ENCODE data around the gene EPHB3.

Gene EPHB3

GRCh38 chr3:184579513-184579912, 17.9 kb downstream of the EPHB3 start:
- DNase-seq (ENCODE audit: low read depth in 2 of 2): no peak

GRCh38 chr3:184580376-184580775, 18.8 kb downstream of the EPHB3 start:
- no peak for DNase-seq (ENCODE audit: low read depth in 2 of 2)

GRCh38 chr3:184581331-184581855, 19.8 kb downstream of the EPHB3 start:
- no peak for DNase-seq (ENCODE audit: low read depth in 2 of 2)

GRCh38 chr3:184582646-184583577, 21.3 kb downstream of the EPHB3 start:
- no peak for DNase-seq (ENCODE audit: low read depth in 2 of 2)

GRCh38 chr3:184583578-184584451, 22.2 kb downstream of the EPHB3 start:
- DNase-seq (ENCODE audit: low read depth in 2 of 2): no peak

GRCh38 chr3:184584464-184584891, 22.9 kb downstream of the EPHB3 start:
- DNase-seq (ENCODE audit: low read depth in 2 of 2): no peak

GRCh38 chr3:184585545-184585944, 24.0 kb downstream of the EPHB3 start:
- no peak for DNase-seq (ENCODE audit: low read depth in 2 of 2)

- no peak for DNase-seq (ENCODE audit: low read depth in 2 of 2)
Observed at GRCh38 chr3:184586851-184587250, 25.3 kb downstream of the EPHB3 start.

- DNase-seq (ENCODE audit: low read depth in 2 of 2): no peak
Observed at GRCh38 chr3:184588776-184589175, 27.2 kb downstream of the EPHB3 start.

- DNase-seq (ENCODE audit: low read depth in 2 of 2): no peak
Observed at GRCh38 chr3:184590795-184591194, 29.2 kb downstream of the EPHB3 start.

- no peak for DNase-seq (ENCODE audit: low read depth in 2 of 2)
Observed at GRCh38 chr3:184591789-184592188, 30.2 kb downstream of the EPHB3 start.

GRCh38 chr3:184592371-184593219, 31.0 kb downstream of the EPHB3 start:
- DNase-seq (ENCODE audit: low read depth in 2 of 2): no peak

- no peak for DNase-seq (ENCODE audit: low read depth in 2 of 2)
Observed at GRCh38 chr3:184593220-184593927, 31.8 kb downstream of the EPHB3 start.

GRCh38 chr3:184593928-184594303, 32.3 kb downstream of the EPHB3 start:
- DNase-seq (ENCODE audit: low read depth in 2 of 2): no peak

- no peak for DNase-seq (ENCODE audit: low read depth in 2 of 2)
Observed at GRCh38 chr3:184594371-184595001, 32.9 kb downstream of the EPHB3 start.

- no peak for DNase-seq (ENCODE audit: low read depth in 2 of 2)
Observed at GRCh38 chr3:184595726-184596125, 34.1 kb downstream of the EPHB3 start.

- DNase-seq (ENCODE audit: low read depth in 2 of 2): no peak
Observed at GRCh38 chr3:184596233-184596632, 34.6 kb downstream of the EPHB3 start.

GRCh38 chr3:184596886-184597575, 35.4 kb downstream of the EPHB3 start:
- DNase-seq (ENCODE audit: low read depth in 2 of 2): no peak

GRCh38 chr3:184597829-184598573, 36.4 kb downstream of the EPHB3 start:
- no peak for DNase-seq (ENCODE audit: low read depth in 2 of 2)
